OCI-LY1 (cell line): ENCODE measurements around the gene OPN3.
"Not testable (repeated sequence)": the region's sequence is repeated elsewhere in the genome, so short reads cannot be mapped to it uniquely, and the experiment has no call there.

Experiments
- H2AFZ ChIP-seq: fragments of 200-600 bp; sonication (generic), shearing (Covaris generic); 2 replicates; pipeline ENCODE4 v1.6.0; 2014; ENCODE audit warnings: antibody characterized with exemption, mild to moderate bottlenecking, low read length
- H3F3A ChIP-seq: fragments of 200-600 bp; sonication (generic), shearing (Covaris generic); 2 replicates; pipeline ENCODE4 v1.6.0; 2014; ENCODE audit warnings: mild to moderate bottlenecking, antibody characterized with exemption, low read length, moderate library complexity; ENCODE audit not compliant: insufficient read depth
- H3K27ac ChIP-seq: fragments of 200-600 bp; sonication (generic); 2 replicates; pipeline ENCODE4 v1.5.1; 2014; ENCODE audit warnings: low read length, mixed run types, mild to moderate bottlenecking, low read depth; ENCODE audit not compliant: poor library complexity, severe bottlenecking
- H3K27me3 ChIP-seq: fragments of 200-600 bp; sonication (generic); 2 replicates; pipeline ENCODE4 v1.6.0; 2014; ENCODE audit warnings: antibody characterized with exemption, mild to moderate bottlenecking, low read length, moderate library complexity; ENCODE audit not compliant: insufficient read depth
- H3K36me3 ChIP-seq: fragments of 200-600 bp; sonication (generic); 2 replicates; pipeline ENCODE4 v1.6.1; 2014; ENCODE audit warnings: mild to moderate bottlenecking, antibody characterized with exemption, low read length, moderate library complexity, mixed read lengths; ENCODE audit not compliant: insufficient read depth
- H3K4me1 ChIP-seq: fragments of 200-600 bp; sonication (generic); 2 replicates; pipeline ENCODE4 v1.5.1; 2014; ENCODE audit warnings: mild to moderate bottlenecking, low read length, moderate library complexity; ENCODE audit not compliant: insufficient read depth, severe bottlenecking
- H3K4me2 ChIP-seq: fragments of 200-600 bp; sonication (generic), shearing (Covaris generic); 2 replicates; pipeline ENCODE4 v1.6.1; 2014; ENCODE audit warnings: low read length
- H3K4me3 ChIP-seq: fragments of 200-600 bp; sonication (generic); 2 replicates; pipeline ENCODE4 v1.5.1; 2014; ENCODE audit warnings: low read length, low read depth, mild to moderate bottlenecking, mixed read lengths; ENCODE audit not compliant: poor library complexity, severe bottlenecking
- H3K79me2 ChIP-seq: fragments of 200-600 bp; shearing (Covaris generic); 2 replicates; pipeline ENCODE4 v1.6.1; 2016; ENCODE audit warnings: mixed run types, low read length, mixed read lengths; ENCODE audit not compliant: insufficient read depth
- H3K9ac ChIP-seq: fragments of 200-600 bp; sonication (generic), shearing (Covaris generic); 2 replicates; pipeline ENCODE4 v1.6.1; 2014; ENCODE audit warnings: mild to moderate bottlenecking, low read length, mixed read lengths
- H3K9me2 ChIP-seq: fragments of 200-600 bp; sonication (generic), shearing (Covaris generic); 2 replicates; pipeline ENCODE4 v1.6.1; 2014; ENCODE audit warnings: low read depth, mild to moderate bottlenecking, low read length, mixed read lengths
- H3K9me3 ChIP-seq: fragments of 200-600 bp; shearing (Covaris generic); 2 replicates; pipeline ENCODE4 v1.6.1; 2014; ENCODE audit warnings: low read length, mixed read lengths
- H4K20me1 ChIP-seq: fragments of 200-600 bp; sonication (generic), shearing (Covaris generic); 2 replicates; pipeline ENCODE4 v1.6.0; 2016; ENCODE audit warnings: mild to moderate bottlenecking, low read length; ENCODE audit not compliant: insufficient read depth
- EZH2 ChIP-seq: fragments of 200-600 bp; sonication (generic), shearing (Covaris generic); IDR thresholded peaks from 2 replicates; pipeline ENCODE4 v1.8.0; 2017; ENCODE audit warnings: borderline replicate concordance, mixed run types, mild to moderate bottlenecking, antibody characterized with exemption, low read length, moderate library complexity, mixed read lengths
- TF ChIP-seq, protein P1 (sequence below): fragments of 200-600 bp; sonication (generic), shearing (Covaris generic); IDR thresholded peaks from 2 replicates; pipeline ENCODE4 v1.5.1; 2017; ENCODE audit warnings: mild to moderate bottlenecking, antibody characterized with exemption, low read length, moderate library complexity, mixed read lengths

Gene OPN3

GRCh38 chr1:241672301-241672700 is 32.1 kb upstream of the OPN3 start:
- H3K79me2 ChIP-seq: no peaks in the 10 kb centered on the region
- H3F3A ChIP-seq: no peaks in the 10 kb centered on the region
- no peaks in the 10 kb centered on the region for H3K9me3 ChIP-seq
- H2AFZ ChIP-seq: no peak overlapping the region
- H3K4me3 ChIP-seq: no peak overlapping the region
- no peak for TF ChIP-seq EZH2
- TF ChIP-seq, protein P1, sequence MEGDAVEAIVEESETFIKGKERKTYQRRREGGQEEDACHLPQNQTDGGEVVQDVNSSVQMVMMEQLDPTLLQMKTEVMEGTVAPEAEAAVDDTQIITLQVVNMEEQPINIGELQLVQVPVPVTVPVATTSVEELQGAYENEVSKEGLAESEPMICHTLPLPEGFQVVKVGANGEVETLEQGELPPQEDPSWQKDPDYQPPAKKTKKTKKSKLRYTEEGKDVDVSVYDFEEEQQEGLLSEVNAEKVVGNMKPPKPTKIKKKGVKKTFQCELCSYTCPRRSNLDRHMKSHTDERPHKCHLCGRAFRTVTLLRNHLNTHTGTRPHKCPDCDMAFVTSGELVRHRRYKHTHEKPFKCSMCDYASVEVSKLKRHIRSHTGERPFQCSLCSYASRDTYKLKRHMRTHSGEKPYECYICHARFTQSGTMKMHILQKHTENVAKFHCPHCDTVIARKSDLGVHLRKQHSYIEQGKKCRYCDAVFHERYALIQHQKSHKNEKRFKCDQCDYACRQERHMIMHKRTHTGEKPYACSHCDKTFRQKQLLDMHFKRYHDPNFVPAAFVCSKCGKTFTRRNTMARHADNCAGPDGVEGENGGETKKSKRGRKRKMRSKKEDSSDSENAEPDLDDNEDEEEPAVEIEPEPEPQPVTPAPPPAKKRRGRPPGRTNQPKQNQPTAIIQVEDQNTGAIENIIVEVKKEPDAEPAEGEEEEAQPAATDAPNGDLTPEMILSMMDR: no peak
- H3K27me3 ChIP-seq: no peaks in the 10 kb centered on the region
- H3K27ac ChIP-seq: no peak overlapping the region
- no peaks in the 10 kb centered on the region for H3K36me3 ChIP-seq
- H3K4me2 ChIP-seq: no peak overlapping the region
- no peaks in the 10 kb centered on the region for H4K20me1 ChIP-seq
- H3K4me1 ChIP-seq: no peaks in the 10 kb centered on the region
- no peaks in the 10 kb centered on the region for H3K9me2 ChIP-seq
- H3K9ac ChIP-seq: no peak overlapping the region

DNA sequence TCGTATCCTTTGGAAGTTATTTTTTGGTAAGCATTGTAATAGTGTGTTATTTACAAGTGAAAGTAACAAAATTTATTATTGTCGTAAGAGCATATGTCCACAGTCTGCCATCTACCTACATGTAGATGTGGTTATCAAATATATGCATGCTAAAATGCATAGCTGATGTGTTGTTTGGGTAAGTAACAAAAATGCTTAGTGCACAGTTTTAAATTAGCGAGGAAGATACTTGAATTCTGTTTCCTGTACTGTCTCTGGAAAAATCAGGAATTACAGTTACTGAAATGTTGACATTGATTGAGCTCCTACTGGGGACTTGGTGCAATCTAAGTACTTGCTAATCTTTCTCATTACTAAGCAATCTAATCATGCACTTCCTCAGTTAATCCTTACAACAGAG is 26.2 kb upstream of the OPN3 start:
- no peak overlapping the region for H3K27ac ChIP-seq
- H3K4me2 ChIP-seq: no peak overlapping the region
- H3K9ac ChIP-seq: no peak overlapping the region
- H3K27me3 ChIP-seq: no peaks in the 10 kb centered on the region
- H3K9me2 ChIP-seq: no peaks in the 10 kb centered on the region
- no peaks in the 10 kb centered on the region for H4K20me1 ChIP-seq
- no peaks in the 10 kb centered on the region for H3K79me2 ChIP-seq
- H3K4me1 ChIP-seq: no peaks in the 10 kb centered on the region
- no peaks in the 10 kb centered on the region for H3K36me3 ChIP-seq
- no peak overlapping the region for H3K4me3 ChIP-seq
- H3F3A ChIP-seq: no peaks in the 10 kb centered on the region
- no peaks in the 10 kb centered on the region for H3K9me3 ChIP-seq
- TF ChIP-seq, protein P1: no peak
- TF ChIP-seq EZH2: no peak
- H2AFZ ChIP-seq: no peak overlapping the region

DNA sequence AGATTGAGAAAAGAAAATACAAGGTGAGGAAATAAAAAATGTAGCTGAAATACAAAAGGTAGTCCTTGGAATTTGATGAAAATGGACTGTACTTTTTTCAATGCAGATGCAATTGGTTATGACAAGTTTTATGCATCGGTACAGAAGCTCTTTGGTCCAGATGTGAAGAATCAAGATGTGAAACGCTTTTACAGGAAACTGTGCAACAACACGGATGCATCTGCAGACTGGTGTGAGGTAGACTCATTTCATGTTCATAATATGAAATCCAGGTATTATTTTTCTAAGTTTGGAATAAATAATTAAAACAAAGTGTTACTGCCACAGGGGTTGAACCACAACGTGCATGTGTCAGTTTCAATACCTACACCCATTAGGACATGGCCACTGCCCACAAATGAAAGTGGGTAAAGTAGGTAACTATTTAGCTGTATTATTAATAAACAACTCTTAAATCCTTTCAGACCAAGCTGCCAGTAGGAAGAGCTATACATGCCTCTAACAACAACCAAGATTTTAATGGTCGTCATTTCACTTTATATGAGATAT is 20.3 kb upstream of the OPN3 start:
- TF ChIP-seq, protein P1: no peak
- TF ChIP-seq EZH2: no peak
- no peaks in the 10 kb centered on the region for H3K36me3 ChIP-seq
- no peak overlapping the region for H3K27ac ChIP-seq
- H3K4me3 ChIP-seq: no peak overlapping the region
- no peak overlapping the region for H3K4me2 ChIP-seq
- no peak overlapping the region for H3K9ac ChIP-seq
- H2AFZ ChIP-seq: no peak overlapping the region
- H3K9me3 ChIP-seq: no peaks in the 10 kb centered on the region
- no peaks in the 10 kb centered on the region for H3K9me2 ChIP-seq
- no peaks in the 10 kb centered on the region for H3K4me1 ChIP-seq
- H3K79me2 ChIP-seq: no peaks in the 10 kb centered on the region
- H4K20me1 ChIP-seq: no peaks in the 10 kb centered on the region
- no peaks in the 10 kb centered on the region for H3F3A ChIP-seq
- H3K27me3 ChIP-seq: no peaks in the 10 kb centered on the region

GRCh38 chr1:241659016-241659415 is 18.8 kb upstream of the OPN3 start:
- H3K9me2 ChIP-seq, H4K20me1 ChIP-seq, H3K9ac ChIP-seq, H3K9me3 ChIP-seq, H3K4me2 ChIP-seq, H3K4me1 ChIP-seq, H3K36me3 ChIP-seq, H3F3A ChIP-seq, H3K27me3 ChIP-seq, H3K4me3 ChIP-seq, H3K27ac ChIP-seq, H3K79me2 ChIP-seq, H2AFZ ChIP-seq: not testable (repeated sequence)
